GM18519 (cell line): ENCODE data around the gene PVALEF.

Experiments
- ATAC-seq: cut with Tn5 transposase; IDR thresholded peaks from one replicate; pipeline ENCODE4 v1.9.1; 2021; ENCODE audit warnings: mild to moderate bottlenecking, moderate library complexity; ENCODE audit not compliant: unreplicated experiment, low FRiP score

PVALEF gene

DNA sequence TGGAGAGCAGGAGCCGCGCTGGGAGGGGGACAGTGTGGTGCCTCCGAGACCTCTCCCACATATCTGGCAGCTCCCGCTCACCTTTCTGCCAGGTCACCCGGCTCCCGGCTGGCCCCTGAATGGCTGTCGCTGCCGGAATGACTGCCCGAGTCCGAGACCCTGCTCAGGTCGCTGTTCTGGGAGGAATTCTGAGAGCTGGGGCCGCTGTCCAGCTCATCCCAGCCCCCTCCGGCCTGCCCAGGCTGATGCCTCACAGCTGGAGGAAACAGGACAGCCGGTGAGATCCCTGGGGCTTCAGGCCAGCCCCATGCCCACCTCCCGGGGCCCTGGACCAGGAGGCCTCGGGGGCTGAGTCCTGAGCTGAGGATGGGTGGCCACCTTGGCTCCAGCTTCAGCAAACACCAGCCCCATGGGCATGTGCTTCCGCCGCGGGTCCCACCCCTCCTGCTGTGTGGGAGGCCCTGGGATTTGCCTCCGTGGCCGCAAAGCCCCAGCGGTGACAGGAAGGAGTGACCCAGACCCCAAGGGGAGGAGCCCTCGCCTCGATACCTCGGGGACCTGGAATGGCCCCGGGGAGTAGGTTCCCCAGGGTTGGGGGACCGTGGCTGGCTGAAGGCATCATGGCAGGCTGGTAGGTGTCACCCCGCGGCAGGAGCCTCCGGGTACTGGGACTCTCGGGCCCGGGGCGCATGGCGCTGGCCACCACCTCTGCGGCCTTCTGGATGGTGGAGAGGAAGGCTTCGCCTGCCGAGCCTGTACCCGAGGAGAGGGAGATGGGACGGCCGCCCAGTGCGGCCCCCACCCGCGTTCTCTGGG lies 66.7 kb downstream of the PVALEF start:
- no peak for ATAC-seq
